Measurements from ENCODE around the gene PDE10A.

PDE10A gene

GRCh38 chr6:165456286-165456685 lies 206.8 kb downstream of the PDE10A start:
- no peak for DNase-seq (ENCODE audit: low spot score)
- TF ChIP-seq CTCF (IDR thresholded peaks at IDR 0.05; ENCODE audit: extremely low read depth, missing control alignments), result no peak

GRCh38 chr6:165455488-165455887 lies 207.6 kb downstream of the PDE10A start:
- no peak for TF ChIP-seq CTCF (IDR thresholded peaks at IDR 0.05; ENCODE audit: extremely low read depth, missing control alignments)

GRCh38 chr6:165453395-165453794 lies 209.6 kb downstream of the PDE10A start:
- DNase-seq (ENCODE audit: low spot score), result no peak
- TF ChIP-seq CTCF (IDR thresholded peaks at IDR 0.05; ENCODE audit: extremely low read depth, missing control alignments), result no peak

More at GRCh38 chr6:165455488-165455887, 207.6 kb downstream of the PDE10A start:
- no peak for DNase-seq (ENCODE audit: low spot score)

GRCh38 chr6:165451838-165452237 lies 211.2 kb downstream of the PDE10A start:
- no peak for DNase-seq (ENCODE audit: low spot score)
- no peak for TF ChIP-seq CTCF (IDR thresholded peaks at IDR 0.05; ENCODE audit: extremely low read depth, missing control alignments)

GRCh38 chr6:165448210-165448609 lies 214.8 kb downstream of the PDE10A start:
- no peak for DNase-seq (ENCODE audit: low spot score)
- no peak for TF ChIP-seq CTCF (IDR thresholded peaks at IDR 0.05; ENCODE audit: extremely low read depth, missing control alignments)

GRCh38 chr6:165447141-165447540 lies 215.9 kb downstream of the PDE10A start:
- no peak for DNase-seq (ENCODE audit: low spot score)
- TF ChIP-seq CTCF (IDR thresholded peaks at IDR 0.05; ENCODE audit: extremely low read depth, missing control alignments), result no peak

GRCh38 chr6:165446331-165446730 lies 216.7 kb downstream of the PDE10A start:
- no peak for DNase-seq (ENCODE audit: low spot score)
- TF ChIP-seq CTCF (IDR thresholded peaks at IDR 0.05; ENCODE audit: extremely low read depth, missing control alignments), result no peak

All from GM20000 (cell line).